Rectal smooth muscle tissue (tissue), 1 donor: ENCODE results near the gene POTEI.
"Not testable (repeated sequence)": the region's sequence is repeated elsewhere in the genome, so short reads cannot be mapped to it uniquely, and the experiment has no call there.

Experiments
- H3K27ac ChIP-seq: one replicate; pipeline ENCODE4 v1.7.0; 2013; ENCODE audit warnings: low read depth, low read length, inconsistent platforms
- H3K27me3 ChIP-seq: one replicate; pipeline ENCODE4 v1.7.0; 2013; ENCODE audit warnings: low read length; ENCODE audit not compliant: control insufficient read depth, insufficient read depth
- H3K36me3 ChIP-seq: one replicate; pipeline ENCODE4 v1.7.0; 2013; ENCODE audit warnings: low read length; ENCODE audit not compliant: control insufficient read depth, insufficient read depth
- H3K4me1 ChIP-seq: one replicate; pipeline ENCODE4 v1.7.0; 2013; ENCODE audit warnings: low read length; ENCODE audit not compliant: control insufficient read depth, insufficient read depth
- H3K4me3 ChIP-seq: one replicate; pipeline ENCODE4 v1.7.0; 2013; ENCODE audit warnings: low read length
- H3K9ac ChIP-seq: one replicate; pipeline ENCODE4 v1.7.0; 2013; ENCODE audit warnings: low read length

POTEI gene

GRCh38 chr2:130529545-130529944 is 20.4 kb upstream of the POTEI start:
- not testable (repeated sequence) for H3K4me1 ChIP-seq

GRCh38 chr2:130527365-130527967 is 18.3 kb upstream of the POTEI start:
- H3K27me3 ChIP-seq, H3K36me3 ChIP-seq, H3K9ac ChIP-seq, H3K4me3 ChIP-seq, H3K27ac ChIP-seq, H3K4me1 ChIP-seq: not testable (repeated sequence)

More at GRCh38 chr2:130529545-130529944, 20.4 kb upstream of the POTEI start:
- not testable (repeated sequence) for H3K9ac ChIP-seq, H3K4me3 ChIP-seq, H3K27ac ChIP-seq, H3K36me3 ChIP-seq, H3K27me3 ChIP-seq

- H3K4me1 ChIP-seq, H3K36me3 ChIP-seq, H3K27ac ChIP-seq, H3K27me3 ChIP-seq, H3K9ac ChIP-seq, H3K4me3 ChIP-seq: not testable (repeated sequence)
Observed at GRCh38 chr2:130522390-130522789, 13.3 kb upstream of the POTEI start.

GRCh38 chr2:130520992-130521391 is 11.9 kb upstream of the POTEI start, which contains the start of gene CFC1B:
Gene CFC1B, plus strand, starts transcription at chr2:130521222. Its CDS starts 263 bp downstream, at chr2:130521485.
- not testable (repeated sequence) for H3K36me3 ChIP-seq, H3K27ac ChIP-seq, H3K4me1 ChIP-seq, H3K9ac ChIP-seq, H3K27me3 ChIP-seq, H3K4me3 ChIP-seq

GRCh38 chr2:130518516-130519106 is 9.5 kb upstream of the POTEI start:
- not testable (repeated sequence) for H3K9ac ChIP-seq, H3K36me3 ChIP-seq, H3K4me3 ChIP-seq, H3K27ac ChIP-seq, H3K4me1 ChIP-seq, H3K27me3 ChIP-seq

- H3K4me3 ChIP-seq, H3K4me1 ChIP-seq, H3K27ac ChIP-seq, H3K36me3 ChIP-seq, H3K27me3 ChIP-seq, H3K9ac ChIP-seq: not testable (repeated sequence)
Observed at GRCh38 chr2:130511747-130512451, 2.8 kb upstream of the POTEI start.

GRCh38 chr2:130510807-130511746 is 1.9 kb upstream of the POTEI start:
- H3K4me3 ChIP-seq, H3K27ac ChIP-seq, H3K36me3 ChIP-seq, H3K9ac ChIP-seq, H3K27me3 ChIP-seq, H3K4me1 ChIP-seq: not testable (repeated sequence)

- not testable (repeated sequence) for H3K4me3 ChIP-seq, H3K27me3 ChIP-seq, H3K36me3 ChIP-seq, H3K4me1 ChIP-seq, H3K9ac ChIP-seq, H3K27ac ChIP-seq
Observed at GRCh38 chr2:130491073-130491472, 18.1 kb downstream of the POTEI start.

- H3K27me3 ChIP-seq, H3K4me1 ChIP-seq, H3K36me3 ChIP-seq, H3K9ac ChIP-seq, H3K4me3 ChIP-seq, H3K27ac ChIP-seq: not testable (repeated sequence)
Observed at GRCh38 chr2:130455413-130455812, 53.7 kb downstream of the POTEI start.

- H3K27ac ChIP-seq, H3K4me3 ChIP-seq, H3K4me1 ChIP-seq, H3K27me3 ChIP-seq, H3K9ac ChIP-seq, H3K36me3 ChIP-seq: not testable (repeated sequence)
Observed at GRCh38 chr2:130454712-130455083, 54.4 kb downstream of the POTEI start.

GRCh38 chr2:130453955-130454711 is 55.0 kb downstream of the POTEI start:
- not testable (repeated sequence) for H3K4me3 ChIP-seq, H3K27ac ChIP-seq, H3K36me3 ChIP-seq, H3K4me1 ChIP-seq, H3K27me3 ChIP-seq, H3K9ac ChIP-seq

GRCh38 chr2:130452897-130453296 is 56.2 kb downstream of the POTEI start:
- H3K4me3 ChIP-seq, H3K4me1 ChIP-seq, H3K9ac ChIP-seq, H3K36me3 ChIP-seq, H3K27ac ChIP-seq, H3K27me3 ChIP-seq: not testable (repeated sequence)
